GM19238 (cell line): ENCODE results near the gene MEF2D.

Source experiments
- DNase-seq: peaks from one replicate; pipeline ENCODE4 v3.0.0; 2011; ENCODE audit warnings: low spot score; ENCODE audit not compliant: insufficient read length

Gene MEF2D

DNA sequence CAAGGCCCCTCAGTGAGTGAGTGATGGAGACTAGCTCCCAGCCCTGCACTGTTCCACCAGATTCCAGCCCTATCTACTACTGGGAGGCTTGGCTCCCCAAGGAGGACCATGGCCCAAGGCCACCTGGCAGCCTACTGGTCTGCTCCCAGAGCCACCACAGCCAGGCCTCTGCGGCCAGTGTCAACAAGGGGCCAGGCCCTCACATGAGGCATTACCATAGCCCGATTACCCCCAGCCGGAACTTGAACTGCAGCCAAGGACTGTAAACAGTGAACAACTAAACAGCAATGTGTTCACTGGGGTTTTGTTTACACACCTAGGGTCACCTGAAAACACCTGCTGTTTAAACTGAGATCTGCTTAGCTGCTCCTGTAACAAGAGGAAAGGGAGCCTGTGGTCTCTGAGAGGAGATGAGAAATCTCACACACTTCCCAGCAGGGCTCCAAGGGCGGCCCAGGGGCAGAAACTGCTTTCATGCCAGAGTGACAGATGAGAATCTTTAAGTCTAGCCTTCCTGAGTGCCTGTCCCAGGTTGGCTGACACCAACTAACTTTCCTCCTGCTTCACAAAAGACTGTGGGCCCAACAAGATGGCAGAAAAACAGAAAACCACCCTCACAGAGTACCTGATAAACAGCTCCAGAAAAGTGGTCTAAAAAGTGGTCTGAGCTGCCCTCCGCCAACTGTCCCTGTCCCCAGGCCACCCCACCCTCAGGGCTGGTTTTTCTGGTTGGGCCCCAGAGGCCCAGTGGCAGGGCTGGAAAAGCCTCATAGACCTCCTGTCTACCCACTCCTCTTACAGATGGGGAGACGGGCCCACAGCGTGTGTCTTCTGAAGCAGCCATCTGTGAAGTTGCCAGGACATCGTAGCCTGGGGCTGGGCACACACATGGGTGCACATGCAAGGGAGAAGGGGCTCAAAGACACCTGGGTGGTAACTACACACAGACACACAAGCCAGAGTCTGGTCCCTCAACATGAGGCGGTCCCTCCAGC lies 28.8 kb downstream of the MEF2D start:
- DNase-seq, result no peak

DNA sequence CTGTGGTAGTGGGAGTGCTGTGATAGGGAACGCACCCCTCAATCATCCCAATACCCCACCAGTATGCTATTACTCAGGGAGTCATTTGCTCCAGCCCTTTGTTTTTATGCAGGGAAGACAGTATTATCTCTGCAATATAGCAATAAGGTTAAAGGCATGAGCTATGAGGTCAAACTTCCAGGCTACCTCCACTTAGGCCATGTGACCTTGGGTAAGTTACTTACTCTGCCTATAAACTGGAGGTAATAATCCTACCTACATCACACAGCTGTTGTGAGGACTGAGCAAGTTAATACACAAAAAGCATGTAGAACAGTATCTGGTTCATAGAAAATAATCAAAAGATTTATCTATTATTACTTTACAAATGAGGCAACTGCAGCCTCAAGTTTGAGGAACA lies 30.1 kb downstream of the MEF2D start:
- no peak for DNase-seq

DNA sequence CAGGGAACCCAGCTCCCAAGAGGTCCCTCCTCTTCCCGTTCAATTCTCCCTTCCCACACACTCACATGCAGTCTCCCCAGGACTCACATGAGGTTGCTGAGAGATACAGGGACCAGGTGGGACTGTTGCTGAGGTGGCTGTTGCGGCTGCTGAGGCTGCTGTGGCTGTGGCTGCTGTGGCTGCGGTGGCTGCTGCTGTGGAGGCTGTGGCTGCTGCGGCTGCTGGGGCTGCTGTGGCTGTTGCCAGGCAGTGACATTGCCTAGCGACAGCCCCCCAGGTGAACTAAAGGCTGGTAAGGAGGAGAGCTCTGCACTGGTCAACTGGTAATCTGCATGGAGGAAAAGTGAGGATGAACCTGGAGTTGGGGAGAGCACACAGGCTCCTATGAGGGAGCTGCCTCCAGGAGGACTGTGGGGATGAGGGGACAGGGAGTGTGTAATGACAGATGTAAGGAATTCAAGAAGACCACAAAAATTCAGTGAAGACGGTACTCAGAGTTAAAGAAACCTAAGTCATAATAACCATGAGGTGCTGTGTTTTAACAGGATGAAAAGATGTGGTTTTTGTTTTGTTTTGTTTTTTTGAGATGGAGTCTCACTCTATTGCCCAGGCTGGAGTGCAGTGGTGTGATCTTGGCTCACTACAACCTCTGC lies 31.8 kb downstream of the MEF2D start:
- no peak for DNase-seq

DNA sequence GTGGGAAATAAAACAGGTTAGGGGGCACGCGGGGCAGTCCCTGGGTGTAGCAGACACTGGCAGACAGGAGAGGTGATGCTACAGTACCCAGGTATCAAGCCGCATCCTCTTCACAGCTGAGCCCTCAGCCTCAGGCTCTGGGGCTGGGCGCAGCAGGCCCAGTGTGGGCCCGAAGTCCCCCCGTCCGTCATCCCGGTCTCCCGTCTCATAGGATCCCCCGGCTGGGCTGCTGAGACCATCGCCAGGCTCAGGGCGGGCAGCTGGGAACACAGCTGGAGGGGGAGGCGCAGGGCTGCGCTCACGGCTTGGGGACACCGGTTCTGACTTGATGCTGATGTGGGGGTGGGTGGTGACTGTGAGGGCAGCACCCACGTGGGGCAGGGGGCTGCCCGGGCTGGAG lies 32.7 kb downstream of the MEF2D start:
- DNase-seq, result no peak

DNA sequence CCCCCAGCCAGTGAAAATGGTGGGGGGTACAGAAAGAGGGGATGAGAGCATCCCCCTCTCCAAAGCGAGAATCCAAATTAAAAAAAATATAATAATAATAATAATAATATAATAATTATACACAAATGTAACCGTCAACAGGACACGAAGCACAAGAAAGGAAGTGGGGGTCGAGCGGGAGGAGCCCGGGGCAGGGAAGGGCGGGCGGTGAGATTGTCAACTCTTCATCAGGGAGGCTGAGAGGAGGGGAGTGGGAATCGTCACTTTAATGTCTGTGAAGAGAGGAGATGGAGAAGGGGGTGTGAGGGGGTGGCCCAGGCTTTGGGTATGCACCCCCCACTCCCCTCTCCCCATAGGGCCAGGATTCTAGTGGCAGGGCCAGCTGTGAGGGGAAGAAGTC lies 33.2 kb downstream of the MEF2D start:
- DNase-seq, result no peak

DNA sequence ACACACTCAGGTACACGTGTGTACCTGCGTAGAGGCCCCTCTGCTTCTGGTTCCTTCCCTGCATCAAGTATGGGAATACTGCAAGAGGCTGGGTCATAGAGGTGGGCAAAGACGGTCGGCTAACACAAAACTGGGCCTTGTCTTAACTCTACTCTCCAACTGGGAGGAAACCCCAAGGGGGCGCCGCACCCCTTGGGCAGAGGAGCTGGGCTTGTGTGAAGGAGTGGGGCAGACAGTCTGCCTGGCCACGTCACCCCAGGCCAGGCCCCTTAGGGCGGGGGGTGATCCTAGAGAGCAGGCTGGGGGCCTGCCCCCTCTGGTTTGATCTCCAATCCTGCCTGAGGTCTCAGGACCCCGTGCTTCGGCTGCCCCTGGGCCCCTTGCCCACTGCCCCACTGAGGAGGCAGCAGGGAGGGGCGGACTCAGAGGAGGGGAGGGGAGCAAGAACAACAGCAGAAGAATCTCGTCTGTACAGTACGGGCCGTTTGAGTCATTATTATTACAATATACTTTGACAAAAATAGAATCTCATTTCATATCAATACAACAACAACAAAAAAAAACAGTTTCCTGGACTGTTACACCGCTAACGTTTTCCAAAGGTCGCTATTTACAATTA lies 34.7 kb downstream of the MEF2D start:
- no peak for DNase-seq

DNA sequence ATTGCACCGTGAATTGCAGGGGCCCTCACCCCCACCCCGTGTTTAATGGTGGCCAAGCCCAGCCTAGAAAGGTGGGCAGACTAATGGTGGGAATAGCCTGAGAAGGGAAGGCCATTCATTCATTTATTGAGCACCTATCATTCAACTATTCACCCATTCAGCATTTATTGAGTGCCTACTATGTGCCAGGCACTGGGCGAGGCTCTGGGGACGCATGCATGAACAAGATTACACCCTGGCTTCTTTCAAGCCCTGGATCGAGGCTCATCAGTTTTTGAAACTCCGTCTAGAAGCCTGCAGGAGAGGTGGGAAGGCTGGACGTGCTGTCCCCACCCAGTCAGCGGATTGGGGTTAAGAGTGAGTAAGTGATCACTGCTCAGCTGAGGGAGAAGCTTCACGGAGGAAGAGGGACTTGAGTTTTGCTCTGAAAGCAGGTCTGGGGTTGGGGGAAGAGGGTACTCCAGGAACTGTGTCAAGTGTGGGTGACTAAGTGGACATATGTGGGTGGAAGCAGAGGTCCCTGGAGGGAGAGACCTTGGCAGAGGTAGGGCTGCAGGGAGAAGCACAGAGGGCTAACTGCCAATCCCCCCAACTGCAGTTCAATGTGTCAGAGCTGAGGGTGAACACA lies 35.6 kb downstream of the MEF2D start:
- DNase-seq, result no peak

DNA sequence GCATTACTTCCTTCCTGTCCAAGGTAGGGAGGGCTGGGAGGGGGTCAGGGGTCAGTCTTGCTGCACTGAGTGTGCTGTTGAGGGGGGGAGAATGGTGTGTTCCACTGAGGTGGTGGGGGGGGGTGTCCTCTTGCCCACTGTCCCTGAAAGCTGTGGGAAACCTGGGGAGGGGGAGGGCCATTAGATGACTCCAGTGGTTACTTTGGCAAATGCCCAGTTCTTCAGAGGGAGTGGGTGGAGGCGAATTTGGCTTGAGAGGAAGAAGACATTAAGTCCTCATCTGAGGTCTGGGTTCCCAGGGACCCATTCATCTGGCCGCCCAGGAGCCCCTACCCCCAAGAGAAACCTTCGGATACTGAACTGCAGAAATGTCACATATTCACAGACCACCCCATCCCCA lies 36.2 kb downstream of the MEF2D start:
- no peak for DNase-seq

DNA sequence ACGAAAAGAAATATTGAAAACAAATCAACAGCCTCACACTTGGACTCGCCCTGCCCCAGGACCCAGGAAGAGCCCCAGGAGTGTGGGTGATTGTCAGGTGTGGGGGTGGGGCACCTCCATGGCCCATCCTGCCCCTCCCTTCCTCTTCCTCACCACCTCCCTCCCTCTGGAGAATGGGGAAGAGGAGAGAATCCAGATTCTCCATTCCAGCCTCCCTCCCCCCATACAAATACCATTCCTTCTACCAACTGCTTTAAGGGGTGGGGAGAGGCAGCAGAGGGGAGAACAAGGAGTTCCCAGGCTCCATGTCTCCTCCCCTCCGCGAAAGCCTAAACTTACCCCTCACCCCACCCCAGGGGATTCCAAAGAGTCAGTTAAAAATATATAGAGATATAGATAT lies 36.7 kb downstream of the MEF2D start:
- DNase-seq, result no peak

DNA sequence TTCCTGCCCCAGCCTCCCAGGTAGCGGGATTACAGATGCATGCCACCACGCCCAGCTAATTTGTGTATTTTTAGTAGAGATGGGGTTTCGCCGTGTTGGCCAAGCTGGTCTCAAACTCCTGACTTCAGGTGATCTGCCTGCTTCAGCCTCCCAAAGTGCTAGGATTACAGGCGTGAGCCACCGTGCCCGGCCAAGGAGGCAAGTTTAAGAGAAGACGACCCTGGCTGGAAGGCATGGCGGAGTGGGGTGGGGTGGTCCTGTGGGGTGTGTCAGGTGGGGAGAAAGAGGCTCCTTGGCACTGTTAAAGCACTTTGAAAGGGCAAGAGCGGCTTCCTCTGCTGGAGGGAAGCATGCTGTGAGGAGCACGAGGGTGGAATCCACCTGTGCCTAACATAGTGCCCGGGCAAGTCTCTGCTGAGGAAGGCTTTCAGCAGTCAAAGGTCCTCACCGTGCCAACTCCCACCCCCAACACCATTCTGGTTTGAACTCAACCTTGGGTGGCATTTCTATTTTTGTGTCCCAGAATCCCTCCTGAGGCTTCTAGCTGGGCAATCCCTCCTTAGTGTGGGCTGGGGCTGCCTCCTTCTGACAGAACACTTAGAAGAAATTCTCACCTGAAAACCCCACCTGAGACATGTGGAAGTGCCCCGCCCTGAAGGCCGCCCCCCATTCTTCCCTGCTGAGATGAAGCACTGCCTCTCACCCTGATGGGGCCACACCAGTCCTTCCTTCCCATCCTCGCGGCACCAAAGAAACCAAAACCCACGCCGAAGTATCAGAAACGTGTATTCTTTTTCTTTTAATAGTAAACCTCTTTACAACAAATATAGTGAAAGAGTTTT lies 37.4 kb downstream of the MEF2D start:
- no peak for DNase-seq

DNA sequence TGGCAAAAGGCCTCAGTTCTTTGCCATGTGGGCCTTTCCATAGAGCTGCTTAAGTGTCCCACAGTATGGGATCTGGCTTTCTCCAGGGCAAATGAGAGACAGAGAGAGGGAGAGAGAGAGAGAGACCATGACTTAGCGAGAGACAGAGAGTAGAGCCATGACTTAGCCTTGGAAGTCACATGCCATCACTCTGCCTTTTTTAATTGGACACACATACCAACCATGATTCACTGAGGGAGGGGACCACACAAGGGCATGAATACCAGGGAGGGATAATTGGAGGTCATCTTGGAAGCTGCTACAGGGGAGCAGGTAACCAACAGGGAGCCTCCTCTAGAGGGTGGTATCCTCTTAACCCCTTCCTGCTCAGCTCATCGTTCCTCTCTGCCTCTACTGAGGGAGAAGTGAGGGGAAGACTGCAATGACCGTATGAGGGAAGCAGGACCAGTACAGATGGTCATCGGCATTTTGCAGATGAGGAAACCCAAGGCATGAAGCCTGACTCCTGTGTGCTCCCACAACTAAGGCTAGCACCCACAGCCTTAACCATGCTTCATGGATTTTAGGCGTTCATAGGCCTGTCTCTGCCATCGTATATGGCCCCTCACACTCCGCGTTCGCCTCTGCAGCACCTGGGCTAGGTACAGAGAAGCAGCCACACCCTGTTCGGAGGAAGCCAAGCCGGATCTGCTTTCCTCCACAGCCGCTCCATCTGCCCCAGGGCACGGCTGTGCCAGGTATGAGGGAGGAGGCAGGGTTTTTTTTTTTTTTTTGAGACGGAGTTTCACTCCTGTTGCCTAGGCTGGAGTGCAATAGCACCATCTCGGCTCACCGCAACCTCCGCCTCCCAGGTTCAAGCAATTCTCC lies 38.6 kb downstream of the MEF2D start:
- DNase-seq, result no peak

DNA sequence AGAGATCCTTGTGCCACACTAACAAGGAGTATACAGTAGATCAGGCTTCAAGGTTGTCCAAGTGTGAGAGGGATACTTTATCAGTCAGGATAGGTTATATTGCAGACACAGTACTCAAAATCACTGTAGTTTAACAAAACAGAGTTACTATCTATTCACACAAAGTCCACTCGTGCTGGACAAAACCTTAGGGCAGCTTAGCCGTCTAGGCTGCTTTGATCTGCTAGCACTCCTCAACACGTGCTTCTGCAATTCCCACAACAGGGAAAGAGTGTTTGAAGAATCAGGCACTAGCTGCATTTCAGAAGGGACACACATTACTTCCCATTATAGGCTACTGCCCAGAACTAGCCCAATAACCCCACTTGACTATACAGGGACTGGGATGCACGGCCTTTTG lies 39.5 kb downstream of the MEF2D start:
- no peak for DNase-seq

DNA sequence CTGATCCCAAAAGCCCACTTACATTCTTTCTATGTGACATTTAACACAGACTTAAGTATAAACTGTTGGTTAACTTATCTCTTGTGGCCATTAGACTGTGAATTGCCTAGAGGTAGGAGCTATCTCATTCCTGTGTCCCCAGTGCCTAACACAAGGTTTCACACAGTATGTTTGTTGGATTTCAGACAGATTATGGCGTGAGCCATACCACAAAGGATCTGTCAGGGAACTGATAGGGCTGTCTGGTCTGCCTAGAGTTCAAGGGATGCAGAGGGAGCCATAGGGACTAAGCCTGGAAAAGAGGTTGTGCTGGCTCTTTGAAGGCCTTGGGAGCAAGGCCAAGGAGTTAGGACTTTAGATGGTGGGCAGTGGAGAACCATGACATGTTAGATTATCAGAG lies 40.0 kb downstream of the MEF2D start:
- no peak for DNase-seq

DNA sequence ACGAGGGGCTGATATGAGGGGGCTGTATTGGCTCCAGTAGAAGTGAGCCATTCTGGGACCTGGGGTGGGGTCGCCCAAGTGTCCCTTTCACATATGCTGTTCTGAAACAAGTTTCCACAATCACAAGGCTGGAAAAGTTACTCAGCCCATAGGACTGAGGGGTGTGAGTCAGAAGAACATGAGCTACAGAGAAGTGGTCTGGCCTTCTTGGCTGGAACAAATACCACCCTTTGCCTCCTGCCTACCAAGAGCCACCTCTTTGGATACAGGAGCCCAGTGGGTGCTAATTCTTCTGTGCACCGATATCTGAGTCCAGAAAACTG lies 42.4 kb downstream of the MEF2D start:
- no peak for DNase-seq

DNA sequence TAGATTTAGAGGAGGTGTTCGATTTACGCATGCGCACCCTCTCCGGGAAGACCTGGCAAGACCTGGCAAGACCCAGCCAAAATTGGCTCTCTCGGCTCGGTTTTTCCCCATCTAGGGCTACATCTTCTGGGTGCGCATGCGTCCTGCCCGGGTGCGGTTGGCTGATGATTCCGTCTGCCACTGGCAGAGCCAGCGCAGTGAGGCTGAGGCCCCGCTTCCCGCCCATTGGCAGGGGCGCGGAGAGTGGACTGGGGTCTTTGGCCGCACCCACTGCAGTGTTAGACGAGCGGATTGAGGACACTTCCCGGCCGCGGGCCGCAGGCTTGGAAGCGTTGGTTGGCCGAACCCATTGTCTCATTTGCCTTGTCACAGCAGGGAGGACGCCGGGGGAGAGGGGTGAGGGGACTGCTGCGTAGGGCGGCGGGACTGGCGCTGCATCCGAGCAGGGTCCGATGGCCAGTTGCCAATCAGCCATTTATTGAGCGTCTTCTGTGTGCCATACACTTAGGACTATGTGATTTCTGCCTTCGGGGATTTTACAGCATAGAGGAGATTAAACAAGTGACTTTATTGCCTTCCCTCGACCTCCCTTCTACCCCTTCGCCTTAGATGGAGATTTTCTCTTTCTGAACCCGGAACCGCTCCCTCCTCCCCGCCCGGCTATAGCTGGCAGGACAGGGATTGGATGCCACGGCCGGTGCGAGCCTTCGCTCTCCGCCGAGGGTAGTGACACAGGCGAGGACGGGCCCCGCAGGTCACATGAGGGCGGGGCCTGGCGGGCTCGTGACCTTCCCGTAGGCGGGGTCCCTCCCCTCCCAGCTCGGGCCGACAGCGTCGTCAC lies 43.7 kb downstream of the MEF2D start:
- peak; percentile 95 for DNase-seq

DNA sequence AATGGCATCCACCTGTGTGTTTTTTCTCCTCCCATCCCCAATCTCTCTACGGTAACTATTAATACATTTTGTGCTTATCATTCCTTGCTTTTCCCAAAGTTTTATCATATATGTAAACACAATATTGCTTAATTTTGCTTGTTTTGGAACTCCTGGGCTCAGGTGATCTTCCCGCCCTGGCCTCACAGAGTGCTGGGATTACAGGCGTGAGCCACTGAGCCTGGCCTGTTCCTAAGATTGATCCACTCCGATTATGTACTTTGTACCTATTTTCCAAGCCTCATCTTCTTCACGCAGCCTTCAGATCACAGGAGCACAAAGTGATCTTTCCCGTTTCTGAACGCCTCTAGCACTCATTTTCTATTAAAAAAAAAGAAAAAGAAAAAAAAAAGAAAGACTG lies 45.2 kb downstream of the MEF2D start:
- no peak for DNase-seq

DNA sequence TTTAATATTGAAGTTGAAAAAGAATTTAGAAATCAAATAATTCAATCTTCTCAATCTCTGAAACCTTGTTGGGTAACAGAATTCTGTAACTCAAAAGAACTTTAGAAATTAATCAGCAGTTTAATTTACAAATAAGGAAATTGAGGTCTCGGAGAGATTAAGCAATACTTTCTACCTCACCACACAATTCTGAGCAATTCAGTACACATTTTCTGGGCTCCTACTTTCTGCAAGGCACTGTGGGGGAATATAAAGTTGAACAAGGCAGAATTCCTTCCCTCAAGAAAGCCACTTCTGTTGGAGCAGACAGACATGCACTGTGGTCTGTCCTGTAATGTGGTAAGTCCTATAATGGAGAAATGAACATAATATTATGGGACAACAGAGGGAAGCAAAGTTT lies 47.7 kb downstream of the MEF2D start:
- DNase-seq, result no peak

DNA sequence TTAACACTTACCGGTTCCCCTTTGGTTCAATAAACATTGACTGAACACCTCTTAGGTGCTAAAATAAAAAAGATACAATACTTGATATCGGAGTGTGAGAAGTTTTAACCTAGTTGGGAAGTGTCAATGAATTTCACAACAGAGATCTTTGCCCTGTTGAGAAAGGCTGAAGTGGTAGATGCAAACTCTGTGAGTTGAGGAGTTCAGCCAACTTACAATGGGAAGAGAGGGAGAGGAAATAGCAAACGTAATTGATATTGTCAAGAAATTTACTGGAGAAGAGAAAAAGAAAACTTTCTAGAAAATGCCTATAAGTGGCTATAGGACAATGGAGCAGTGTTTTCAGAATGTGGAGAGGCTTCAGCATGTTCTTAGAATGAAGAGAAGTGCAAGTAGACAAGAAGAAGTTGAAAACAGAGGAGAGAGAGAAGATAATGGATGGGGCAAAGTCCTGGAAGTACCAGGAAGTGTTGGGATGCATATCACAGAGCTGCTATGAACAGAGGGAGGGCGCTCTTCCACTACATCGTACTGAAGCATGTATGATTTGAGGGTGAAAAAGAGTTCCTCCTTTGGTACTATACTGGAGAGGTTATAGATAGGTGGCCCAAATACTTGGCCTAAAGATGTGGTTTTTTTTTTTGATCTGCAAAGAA lies 48.9 kb downstream of the MEF2D start:
- no peak for DNase-seq
